Peyer's patch (tissue), 4 donors: ENCODE results near the gene TMEM117.

Experiments
- POLR2A ChIP-seq, 2 donors: fragments of 450-650 bp; IDR thresholded peaks; one replicate each; pipeline ENCODE4 v1.5.1; 2017; ENCODE audit warnings: antibody characterized with exemption in 2 of 2, mild to moderate bottlenecking in 2 of 2, moderate library complexity in 2 of 2
- TF ChIP-seq, protein P1 (sequence below), 6 experiments: fragments of 450-650 bp in 4 of 6; fragments of 200-600 bp in 2 of 6; sonication (generic) in 1 of 6; IDR thresholded peaks; one replicate each; pipeline ENCODE4 v1.5.1; 2017 to 2019; ENCODE audit warnings: antibody characterized with exemption in 6 of 6, mild to moderate bottlenecking in 3 of 6, moderate library complexity in 1 of 6

DNA sequence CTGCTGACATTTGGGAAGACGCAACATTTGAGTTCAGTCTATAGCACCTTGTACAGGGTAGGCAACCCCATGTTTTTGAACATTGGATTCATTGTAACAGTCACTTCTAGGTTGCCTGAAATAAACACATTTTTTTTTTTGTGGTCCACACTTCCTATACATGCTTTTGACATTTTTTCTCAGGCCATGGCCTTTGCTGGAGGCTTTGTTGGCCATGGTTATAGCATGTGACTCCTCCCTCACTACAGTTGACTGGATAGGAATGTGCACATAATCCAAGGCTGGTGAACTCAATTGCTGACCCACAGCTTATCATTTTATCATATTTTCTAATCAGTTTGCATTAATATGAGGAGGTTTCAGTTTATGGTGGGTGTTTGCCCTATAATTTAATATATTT is 60.6 kb downstream of the TMEM117 start:
- TF ChIP-seq, protein P1, sequence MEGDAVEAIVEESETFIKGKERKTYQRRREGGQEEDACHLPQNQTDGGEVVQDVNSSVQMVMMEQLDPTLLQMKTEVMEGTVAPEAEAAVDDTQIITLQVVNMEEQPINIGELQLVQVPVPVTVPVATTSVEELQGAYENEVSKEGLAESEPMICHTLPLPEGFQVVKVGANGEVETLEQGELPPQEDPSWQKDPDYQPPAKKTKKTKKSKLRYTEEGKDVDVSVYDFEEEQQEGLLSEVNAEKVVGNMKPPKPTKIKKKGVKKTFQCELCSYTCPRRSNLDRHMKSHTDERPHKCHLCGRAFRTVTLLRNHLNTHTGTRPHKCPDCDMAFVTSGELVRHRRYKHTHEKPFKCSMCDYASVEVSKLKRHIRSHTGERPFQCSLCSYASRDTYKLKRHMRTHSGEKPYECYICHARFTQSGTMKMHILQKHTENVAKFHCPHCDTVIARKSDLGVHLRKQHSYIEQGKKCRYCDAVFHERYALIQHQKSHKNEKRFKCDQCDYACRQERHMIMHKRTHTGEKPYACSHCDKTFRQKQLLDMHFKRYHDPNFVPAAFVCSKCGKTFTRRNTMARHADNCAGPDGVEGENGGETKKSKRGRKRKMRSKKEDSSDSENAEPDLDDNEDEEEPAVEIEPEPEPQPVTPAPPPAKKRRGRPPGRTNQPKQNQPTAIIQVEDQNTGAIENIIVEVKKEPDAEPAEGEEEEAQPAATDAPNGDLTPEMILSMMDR (IDR thresholded peaks at IDR 0.05) = no peak
- TF ChIP-seq POLR2A (IDR thresholded peaks at IDR 0.05) = no peak
